ENCODE results near the gene GNA15.

DNA sequence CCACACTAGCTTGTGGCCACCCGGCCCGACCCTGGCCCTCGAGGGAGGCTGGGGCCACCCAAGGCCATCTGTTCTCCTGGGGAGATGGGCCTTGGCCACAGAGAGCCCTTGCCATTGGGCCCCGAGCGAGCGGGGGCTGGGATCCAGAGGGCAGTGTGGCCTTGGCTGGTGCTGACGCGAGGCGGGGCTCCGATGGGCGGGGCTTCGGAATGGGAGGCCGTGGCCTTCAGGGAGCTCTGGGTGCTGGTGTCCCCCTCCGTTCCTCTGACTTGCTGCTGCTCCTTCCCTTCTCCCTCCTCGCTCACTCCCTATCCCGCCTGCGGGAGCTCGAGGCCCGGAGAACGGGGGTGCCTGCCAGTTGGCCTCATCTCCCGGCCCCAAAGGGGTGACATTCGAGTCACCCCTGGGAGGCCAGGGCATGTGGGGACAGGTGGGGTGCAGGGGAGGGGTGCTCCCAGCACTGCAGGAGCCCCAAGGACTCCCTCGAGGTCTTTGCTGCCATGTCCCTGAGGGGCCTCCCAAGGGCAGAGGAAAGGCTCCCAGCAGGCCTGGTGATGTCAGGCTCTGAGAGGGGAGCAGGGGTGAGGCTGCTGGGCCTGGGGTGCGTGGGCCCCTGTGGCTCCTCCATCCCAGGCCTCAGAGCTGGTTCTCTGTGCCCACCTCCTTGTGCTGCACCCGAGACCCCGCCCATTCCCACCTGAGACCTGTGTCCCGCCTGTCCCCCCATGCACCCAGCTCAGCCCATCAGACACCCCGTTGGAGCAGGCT lies 54.1 kb downstream of the GNA15 start:
- TF ChIP-seq, protein P1, sequence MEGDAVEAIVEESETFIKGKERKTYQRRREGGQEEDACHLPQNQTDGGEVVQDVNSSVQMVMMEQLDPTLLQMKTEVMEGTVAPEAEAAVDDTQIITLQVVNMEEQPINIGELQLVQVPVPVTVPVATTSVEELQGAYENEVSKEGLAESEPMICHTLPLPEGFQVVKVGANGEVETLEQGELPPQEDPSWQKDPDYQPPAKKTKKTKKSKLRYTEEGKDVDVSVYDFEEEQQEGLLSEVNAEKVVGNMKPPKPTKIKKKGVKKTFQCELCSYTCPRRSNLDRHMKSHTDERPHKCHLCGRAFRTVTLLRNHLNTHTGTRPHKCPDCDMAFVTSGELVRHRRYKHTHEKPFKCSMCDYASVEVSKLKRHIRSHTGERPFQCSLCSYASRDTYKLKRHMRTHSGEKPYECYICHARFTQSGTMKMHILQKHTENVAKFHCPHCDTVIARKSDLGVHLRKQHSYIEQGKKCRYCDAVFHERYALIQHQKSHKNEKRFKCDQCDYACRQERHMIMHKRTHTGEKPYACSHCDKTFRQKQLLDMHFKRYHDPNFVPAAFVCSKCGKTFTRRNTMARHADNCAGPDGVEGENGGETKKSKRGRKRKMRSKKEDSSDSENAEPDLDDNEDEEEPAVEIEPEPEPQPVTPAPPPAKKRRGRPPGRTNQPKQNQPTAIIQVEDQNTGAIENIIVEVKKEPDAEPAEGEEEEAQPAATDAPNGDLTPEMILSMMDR (IDR thresholded peaks at IDR 0.05), result no peak
- no peak for TF ChIP-seq EP300 (IDR thresholded peaks at IDR 0.05)
